CD8-positive, alpha-beta memory T cell (primary cell): Measurements from ENCODE around the gene DIPK1B. TPM values are rescaled to one million over a fixed set of nuclear protein-coding genes. Genes with fewer than 3 reads are reported as not detected.

ENCODE experiments used
- CTCF ChIA-PET: fragments of 350-600 bp; sonication (Branson Sonifier 250); formaldehyde crosslinking; loops from one replicate; lab custom pipeline; 2021; ENCODE audit warnings: antibody characterized with exemption; lab: Charles Lee
- POLR2A ChIA-PET: fragments of 350-600 bp; sonication (Branson Sonifier 250); formaldehyde crosslinking; loops from one replicate; lab custom pipeline; 2021; ENCODE audit warnings: antibody characterized with exemption; lab: Charles Lee
- DNase-seq, 5 donors: peaks; one replicate each; pipeline versions ENCODE4 v3.0.0 to v3.0.0-alpha.2; 2020 to 2022; ENCODE audit warnings: mixed read lengths in 1 of 5
- H3K27ac ChIP-seq: one replicate; pipeline ENCODE4 v1.7.0; 2013; ENCODE audit warnings: low read depth, mild to moderate bottlenecking, low read length, moderate library complexity
- H3K27me3 ChIP-seq: 2 replicates; pipeline ENCODE4 v1.7.0; 2013; ENCODE audit warnings: low read length, mild to moderate bottlenecking; ENCODE audit not compliant: insufficient read depth, poor library complexity, severe bottlenecking
- H3K36me3 ChIP-seq: 2 replicates; pipeline ENCODE4 v1.7.0; 2013; ENCODE audit warnings: mild to moderate bottlenecking, low read length, moderate library complexity; ENCODE audit not compliant: insufficient read depth
- H3K4me1 ChIP-seq: 2 replicates; pipeline ENCODE4 v1.7.0; 2013; ENCODE audit warnings: mild to moderate bottlenecking, low read length, moderate library complexity; ENCODE audit not compliant: insufficient read depth
- H3K4me3 ChIP-seq: 2 replicates; pipeline ENCODE4 v1.7.0; 2013; ENCODE audit warnings: mild to moderate bottlenecking, low read length
- H3K9me3 ChIP-seq: 2 replicates; pipeline ENCODE4 v1.7.0; 2013; ENCODE audit warnings: mild to moderate bottlenecking, low read length
- H3K27ac Mint-ChIP-seq, 8 donors: one replicate each; pipeline ENCODE4 v1.8.0; 2020 to 2021; ENCODE audit warnings: mixed read lengths in 8 of 8, mild to moderate bottlenecking in 6 of 8, inconsistent platforms in 3 of 8, moderate library complexity in 3 of 8
- H3K27me3 Mint-ChIP-seq, 2 donors: one replicate each; pipeline ENCODE4 v1.8.0; 2020 to 2021; ENCODE audit warnings: mixed read lengths in 2 of 2, mild to moderate bottlenecking in 1 of 2, moderate library complexity in 1 of 2
- H3K36me3 Mint-ChIP-seq, 3 donors: one replicate each; pipeline ENCODE4 v1.8.0; 2020 to 2021; ENCODE audit warnings: mixed read lengths in 3 of 3, inconsistent platforms in 1 of 3, mild to moderate bottlenecking in 1 of 3
- H3K4me1 Mint-ChIP-seq, 3 donors: one replicate each; pipeline ENCODE4 v1.8.0; 2020 to 2021; ENCODE audit warnings: mixed read lengths in 3 of 3, inconsistent platforms in 1 of 3, mild to moderate bottlenecking in 1 of 3
- H3K4me3 Mint-ChIP-seq, 7 donors: one replicate each; pipeline ENCODE4 v1.8.0; 2020 to 2021; ENCODE audit warnings: mixed read lengths in 7 of 7, mild to moderate bottlenecking in 6 of 7, moderate library complexity in 4 of 7, inconsistent platforms in 2 of 7
- H3K9me3 Mint-ChIP-seq, 5 donors: one replicate each; pipeline ENCODE4 v1.8.0; 2020 to 2022; ENCODE audit warnings: mixed read lengths in 5 of 5, mild to moderate bottlenecking in 3 of 5, moderate library complexity in 2 of 5, inconsistent platforms in 1 of 5
- polyA plus RNA-seq: library from polyadenylated mRNA; unstranded; fragments of 300-500 nt; fragmentation: Illumina TruSeq; gene quantifications from one replicate; pipeline ENCODE4 v1.2.3, GENCODE V29; 2021
- total RNA-seq, 2 experiments: library from RNA; stranded (reverse); gene quantifications; one replicate each; pipeline ENCODE4 v1.2.3, GENCODE V29; 2021

The DIPK1B gene
- total and polyA plus RNA-seq, 3 experiments from 2014 or later: not detected

DNA sequence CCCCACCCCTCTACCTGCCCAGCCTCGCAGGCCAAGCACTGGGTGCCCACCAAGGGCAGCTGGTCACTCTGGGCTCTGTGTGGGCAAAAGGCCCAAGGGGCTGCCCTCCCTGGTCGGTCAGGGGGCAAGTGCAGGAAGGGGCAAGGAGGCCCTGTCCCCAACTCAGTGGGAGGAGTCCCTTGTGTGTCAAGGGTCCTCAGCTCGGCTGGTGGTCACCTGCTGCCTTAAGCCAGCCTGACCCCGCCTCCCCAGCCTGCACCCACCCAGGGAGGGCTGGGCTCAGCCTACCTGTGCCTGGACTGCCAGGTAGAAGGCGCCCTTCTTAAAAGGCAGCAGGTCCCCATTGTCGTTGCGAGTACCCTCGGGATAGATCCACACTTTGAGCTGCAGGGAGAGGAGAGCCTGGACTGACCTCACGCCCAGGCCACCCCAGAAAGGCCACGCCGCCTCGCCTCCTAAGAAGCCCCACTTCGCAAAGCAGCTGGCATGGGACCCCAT, 36.0 kb upstream of the DIPK1B start:
- Histone ChIP-seq H3K9me3 (no peaks in the 10 kb centered on the region), H3K27me3 (no peaks in the 10 kb centered on the region), H3K36me3 (no peaks in the 10 kb centered on the region), H3K27ac (no peak overlapping the region), H3K4me3 (no peak overlapping the region), H3K4me1 (no peaks in the 10 kb centered on the region)
- Mint-ChIP-seq H3K4me1 (no peaks in the 10 kb centered on the region), H3K27me3 (no peaks in the 10 kb centered on the region), H3K9me3 (no peaks in the 10 kb centered on the region), H3K36me3 (peaks cover 0 to 10% (median 0%) of the 10 kb centered on the region in 3 donors), H3K4me3 (no peak overlapping the region), H3K27ac (no peak overlapping the region)
- CTCF ChIA-PET: interaction anchor here (1.1 to 1.5 kb wide), 2 partner anchors 10 to 12 kb away, joined by 3 read pairs; no protein-coding TSS in a partner anchor
- no peak for DNase-seq
- POLR2A ChIA-PET: interaction anchor here (0.6 kb wide), 1 partner anchor 25 kb away, joined by 4 read pairs; no protein-coding TSS in a partner anchor

DNA sequence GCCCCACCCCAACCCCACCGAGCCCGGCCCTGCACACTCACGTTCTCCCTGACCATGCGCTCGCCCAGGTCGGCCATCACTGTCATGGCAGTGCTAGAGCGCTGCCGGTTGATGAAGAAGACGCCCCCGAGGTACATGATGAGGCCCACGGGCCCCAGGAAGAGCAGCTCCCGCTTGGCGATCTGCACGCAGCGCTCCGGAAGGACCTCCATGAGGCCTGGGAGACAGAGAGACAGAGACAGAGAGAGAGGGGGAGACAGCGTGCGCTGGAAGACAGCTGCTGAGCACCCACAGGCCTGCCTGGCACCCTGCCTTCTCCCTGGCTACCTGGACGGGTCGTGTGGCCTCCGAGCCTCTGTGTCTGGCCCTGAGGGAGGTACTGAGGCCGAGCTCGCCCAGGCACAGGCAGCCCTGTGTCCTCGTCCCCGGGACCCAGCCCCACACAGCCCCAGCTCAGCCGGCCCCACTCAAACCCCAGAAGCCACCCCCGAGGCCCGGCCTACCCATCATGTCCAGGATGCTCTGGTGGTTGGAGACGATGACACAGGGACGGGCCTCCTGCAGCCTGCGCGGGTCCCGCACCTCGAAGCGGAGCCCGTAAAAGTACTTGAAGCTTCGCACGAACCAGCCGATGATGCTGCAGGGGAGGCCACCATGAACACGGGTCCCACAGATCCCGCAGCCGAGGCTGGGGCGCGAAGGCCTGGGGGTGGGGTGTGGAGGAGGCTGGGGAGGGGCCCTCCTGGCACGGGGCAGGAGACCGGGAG, 35.3 kb upstream of the DIPK1B start:
- Histone ChIP-seq H3K9me3 (no peaks in the 10 kb centered on the region), H3K4me1 (no peaks in the 10 kb centered on the region), H3K27me3 (no peaks in the 10 kb centered on the region), H3K27ac (no peak overlapping the region), H3K36me3 (no peaks in the 10 kb centered on the region), H3K4me3 (no peak overlapping the region)
- H3K36me3 Mint-ChIP-seq: peaks cover 0 to 10% (median 0%) of the 10 kb centered on the region in 3 donors
- no peaks in the 10 kb centered on the region for H3K9me3 Mint-ChIP-seq
- POLR2A ChIA-PET: interaction anchor here (0.6 kb wide), 1 partner anchor 24 kb away, joined by 4 read pairs; no protein-coding TSS in a partner anchor
- no peaks in the 10 kb centered on the region for H3K27me3 Mint-ChIP-seq
- no peak overlapping the region for H3K27ac Mint-ChIP-seq
- no peak for DNase-seq
- no peaks in the 10 kb centered on the region for H3K4me1 Mint-ChIP-seq
- H3K4me3 Mint-ChIP-seq: no peak overlapping the region
- CTCF ChIA-PET: no interaction called here

DNA sequence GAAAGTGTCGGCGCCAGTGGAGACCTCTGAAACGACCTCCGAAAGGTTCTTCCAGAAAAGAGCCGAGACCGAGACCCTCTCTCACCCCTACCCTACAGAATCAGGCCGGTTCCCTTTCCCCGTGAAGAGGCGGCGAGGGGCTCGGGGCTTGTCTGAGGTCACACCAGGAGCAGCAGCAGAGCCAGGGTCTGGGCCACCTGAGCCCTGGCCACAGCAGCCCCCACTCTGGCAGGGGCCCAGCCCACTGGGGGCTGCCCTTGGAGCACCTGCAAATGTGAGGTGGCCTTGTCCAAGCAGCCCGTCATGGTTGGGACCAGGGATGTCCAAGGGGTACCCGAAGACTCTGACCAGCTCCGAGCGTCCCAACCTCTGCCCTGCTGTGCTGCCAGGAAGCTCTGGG, 34.3 kb upstream of the DIPK1B start:
- Histone ChIP-seq H3K4me1 (no peaks in the 10 kb centered on the region), H3K27ac (no peak overlapping the region), H3K9me3 (no peaks in the 10 kb centered on the region), H3K4me3 (no peak overlapping the region), H3K27me3 (no peaks in the 10 kb centered on the region), H3K36me3 (no peaks in the 10 kb centered on the region)
- no peak overlapping the region for H3K4me3 Mint-ChIP-seq
- H3K36me3 Mint-ChIP-seq: peaks cover 0 to 10% (median 0%) of the 10 kb centered on the region in 3 donors
- H3K27ac Mint-ChIP-seq: no peak overlapping the region
- H3K9me3 Mint-ChIP-seq: no peaks in the 10 kb centered on the region
- CTCF ChIA-PET: no interaction called here
- no peaks in the 10 kb centered on the region for H3K27me3 Mint-ChIP-seq
- POLR2A ChIA-PET: no interaction called here
- no peaks in the 10 kb centered on the region for H3K4me1 Mint-ChIP-seq
- no peak for DNase-seq

DNA sequence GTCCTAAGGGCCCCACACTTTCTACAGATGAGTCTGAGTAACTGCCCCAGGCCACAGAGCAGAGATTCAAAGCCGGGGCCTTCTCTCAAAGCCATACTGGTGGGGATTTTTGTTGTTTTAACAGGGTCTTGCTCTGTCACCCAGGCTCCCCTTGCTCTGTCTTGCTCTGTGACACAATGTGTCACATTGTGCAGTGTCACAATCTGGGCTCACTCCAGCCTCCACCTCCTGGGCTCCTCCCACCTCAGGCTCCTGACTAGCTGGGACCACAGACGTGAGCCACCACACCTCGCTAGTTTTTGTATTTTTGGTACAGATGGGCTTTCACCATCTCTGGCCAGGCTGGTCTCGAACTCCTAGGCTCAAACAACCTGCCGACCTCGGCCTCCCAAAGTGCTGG, 33.7 kb upstream of the DIPK1B start:
- POLR2A ChIA-PET: no interaction called here
- Histone ChIP-seq H3K27me3 (no peaks in the 10 kb centered on the region), H3K27ac (no peak overlapping the region), H3K4me3 (no peak overlapping the region), H3K9me3 (no peaks in the 10 kb centered on the region), H3K4me1 (no peaks in the 10 kb centered on the region), H3K36me3 (no peaks in the 10 kb centered on the region)
- no peaks in the 10 kb centered on the region for H3K4me1 Mint-ChIP-seq
- no peak overlapping the region for H3K4me3 Mint-ChIP-seq
- H3K27me3 Mint-ChIP-seq: no peaks in the 10 kb centered on the region
- H3K36me3 Mint-ChIP-seq: peaks cover 0 to 10% (median 0%) of the 10 kb centered on the region in 3 donors
- CTCF ChIA-PET: no interaction called here
- H3K9me3 Mint-ChIP-seq: no peaks in the 10 kb centered on the region
- no peak for DNase-seq
- peak overlapping the region in 1 of 8 donors; percentile 23 for H3K27ac Mint-ChIP-seq

DNA sequence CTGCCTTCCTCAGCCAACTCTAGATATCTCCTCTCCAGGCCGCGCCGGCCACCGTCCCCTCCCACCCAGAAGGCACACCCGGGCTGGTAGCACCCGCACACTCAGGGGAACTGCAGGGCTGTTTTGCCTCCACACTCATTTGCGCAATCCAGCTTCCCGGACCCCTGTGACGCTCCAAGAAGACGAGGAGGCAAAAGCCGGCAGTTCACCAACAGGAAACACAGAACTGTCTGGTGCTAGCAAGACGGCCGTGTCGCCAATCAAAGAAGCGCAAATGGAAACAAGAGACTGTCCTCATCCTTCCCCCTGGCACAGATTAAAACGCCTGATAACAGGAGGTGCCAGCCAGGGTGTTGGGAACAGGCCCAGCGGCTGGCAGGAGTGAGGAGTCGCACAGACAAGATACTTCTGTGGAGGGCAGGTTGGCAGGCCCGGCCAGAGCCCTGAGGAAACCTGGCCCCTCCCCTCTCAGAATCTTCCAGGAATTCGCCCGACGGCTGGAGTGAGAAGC, 32.9 kb upstream of the DIPK1B start:
- Histone ChIP-seq H3K9me3 (no peaks in the 10 kb centered on the region), H3K27me3 (no peaks in the 10 kb centered on the region), H3K4me1 (no peaks in the 10 kb centered on the region), H3K27ac (no peak overlapping the region), H3K36me3 (no peaks in the 10 kb centered on the region), H3K4me3 (no peak overlapping the region)
- H3K36me3 Mint-ChIP-seq: peaks cover 0 to 5% (median 0%) of the 10 kb centered on the region in 3 donors
- no peaks in the 10 kb centered on the region for H3K9me3 Mint-ChIP-seq
- H3K4me1 Mint-ChIP-seq: no peaks in the 10 kb centered on the region
- DNase-seq: no peak
- H3K27me3 Mint-ChIP-seq: no peaks in the 10 kb centered on the region
- H3K4me3 Mint-ChIP-seq: no peak overlapping the region
- ChIA-PET CTCF (no interaction called here), POLR2A (no interaction called here)
- peak overlapping the region in 2 of 8 donors; percentile 30 to 83 for H3K27ac Mint-ChIP-seq

DNA sequence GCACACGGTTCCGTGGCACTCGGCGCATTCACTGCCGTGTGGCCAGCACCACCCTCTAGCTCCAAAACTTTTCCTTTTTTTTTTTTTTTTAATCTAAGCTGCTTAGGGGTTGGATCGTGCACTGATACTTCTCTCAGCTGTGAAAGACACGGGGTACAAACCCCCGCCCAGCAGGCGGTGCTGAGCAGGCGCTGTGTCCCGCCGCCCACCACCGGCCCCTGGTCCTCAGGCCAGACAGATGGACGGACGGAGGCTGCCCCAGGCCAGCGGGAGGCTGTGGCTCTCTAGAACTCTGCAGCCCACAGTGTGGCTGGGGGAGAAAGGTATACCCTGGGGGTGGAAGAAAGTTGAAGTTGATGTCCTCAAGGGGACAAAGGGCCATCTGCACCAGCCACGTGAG, 31.3 kb upstream of the DIPK1B start:
- H3K4me1 Mint-ChIP-seq: peaks cover 0 to 3% (median 0%) of the 10 kb centered on the region in 3 donors
- H3K36me3 ChIP-seq: no peaks in the 10 kb centered on the region
- peak overlapping the region in 1 of 8 donors; percentile 93 for H3K27ac Mint-ChIP-seq
- ChIA-PET CTCF (no interaction called here), POLR2A (no interaction called here)
- DNase-seq: no peak
- H3K36me3 Mint-ChIP-seq: peaks cover 0 to 3% (median 0%) of the 10 kb centered on the region in 3 donors
- no peaks in the 10 kb centered on the region for H3K9me3 ChIP-seq
- no peak overlapping the region for H3K4me3 Mint-ChIP-seq
- no peak overlapping the region for H3K4me3 ChIP-seq
- H3K27me3 ChIP-seq: no peaks in the 10 kb centered on the region
- H3K4me1 ChIP-seq: peaks cover 6% of the 10 kb centered on the region
- no peak overlapping the region for H3K27ac ChIP-seq
- H3K27me3 Mint-ChIP-seq: no peaks in the 10 kb centered on the region
- H3K9me3 Mint-ChIP-seq: no peaks in the 10 kb centered on the region

DNA sequence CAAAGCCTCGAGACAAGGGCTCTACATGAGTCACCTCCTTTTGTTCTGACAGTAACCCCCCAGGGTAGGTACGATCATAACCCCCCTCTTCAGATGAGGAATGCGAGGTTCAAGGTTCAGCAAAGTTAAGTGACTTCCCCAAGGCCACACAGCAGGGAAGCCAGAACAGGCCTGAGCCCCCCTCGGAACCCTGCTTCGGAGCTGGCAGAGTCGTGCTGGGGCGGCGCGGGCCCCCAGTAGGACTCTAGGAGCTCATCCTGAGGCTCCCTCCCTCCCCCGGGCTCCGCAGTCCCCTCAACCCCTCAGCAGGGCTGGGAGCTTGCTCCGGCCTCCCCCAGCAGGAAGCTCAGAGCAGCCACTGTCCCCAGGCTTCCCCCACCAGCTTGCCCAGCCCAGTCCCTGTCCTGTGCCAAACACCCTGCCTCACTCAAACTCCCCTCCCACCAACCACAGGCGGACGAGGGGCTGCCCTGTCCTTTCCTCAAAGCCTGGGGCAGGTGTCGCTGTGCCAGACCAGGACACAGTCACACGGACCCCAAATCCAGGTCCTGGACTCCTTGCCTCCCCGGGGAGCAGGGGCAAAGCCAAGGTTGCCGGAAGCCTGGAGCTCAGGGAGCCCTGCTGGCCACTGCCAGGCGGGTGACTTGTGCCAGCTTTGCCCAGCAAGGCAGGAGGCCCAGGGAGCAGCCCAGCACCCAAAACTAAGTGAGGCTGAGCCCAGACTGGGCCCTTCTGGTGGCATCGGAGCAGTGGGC, 30.2 kb upstream of the DIPK1B start:
- Mint-ChIP-seq H3K27me3 (no peaks in the 10 kb centered on the region), H3K4me1 (peaks cover 0 to 8% (median 2%) of the 10 kb centered on the region in 3 donors), H3K9me3 (no peaks in the 10 kb centered on the region), H3K4me3 (no peak overlapping the region), H3K36me3 (no peaks in the 10 kb centered on the region), H3K27ac (peak overlapping the region in 1 of 8 donors; percentile 60)
- ChIA-PET CTCF (interaction anchor here (1.2 kb wide), 1 partner anchor 10 kb away, joined by 5 read pairs; no protein-coding TSS in a partner anchor), POLR2A (no interaction called here)
- Histone ChIP-seq H3K27ac (no peak overlapping the region), H3K36me3 (no peaks in the 10 kb centered on the region), H3K9me3 (no peaks in the 10 kb centered on the region), H3K4me3 (no peak overlapping the region), H3K27me3 (no peaks in the 10 kb centered on the region), H3K4me1 (peaks cover 11% of the 10 kb centered on the region)
- no peak for DNase-seq
